Inferior parietal cortex (tissue), 1 donor: ENCODE data around the gene SLC35F4.
A peak's percentile ranks its signal among the peaks of the same experiment; 100 is the strongest.
"Not testable (repeated sequence)": the region's sequence is repeated elsewhere in the genome, so short reads cannot be mapped to it uniquely, and the experiment has no call there.

Source experiments
- DNase-seq: peaks from one replicate; pipeline ENCODE4 v3.0.0-alpha.2; 2016; ENCODE audit errors: extremely low spot score

SLC35F4 gene

DNA sequence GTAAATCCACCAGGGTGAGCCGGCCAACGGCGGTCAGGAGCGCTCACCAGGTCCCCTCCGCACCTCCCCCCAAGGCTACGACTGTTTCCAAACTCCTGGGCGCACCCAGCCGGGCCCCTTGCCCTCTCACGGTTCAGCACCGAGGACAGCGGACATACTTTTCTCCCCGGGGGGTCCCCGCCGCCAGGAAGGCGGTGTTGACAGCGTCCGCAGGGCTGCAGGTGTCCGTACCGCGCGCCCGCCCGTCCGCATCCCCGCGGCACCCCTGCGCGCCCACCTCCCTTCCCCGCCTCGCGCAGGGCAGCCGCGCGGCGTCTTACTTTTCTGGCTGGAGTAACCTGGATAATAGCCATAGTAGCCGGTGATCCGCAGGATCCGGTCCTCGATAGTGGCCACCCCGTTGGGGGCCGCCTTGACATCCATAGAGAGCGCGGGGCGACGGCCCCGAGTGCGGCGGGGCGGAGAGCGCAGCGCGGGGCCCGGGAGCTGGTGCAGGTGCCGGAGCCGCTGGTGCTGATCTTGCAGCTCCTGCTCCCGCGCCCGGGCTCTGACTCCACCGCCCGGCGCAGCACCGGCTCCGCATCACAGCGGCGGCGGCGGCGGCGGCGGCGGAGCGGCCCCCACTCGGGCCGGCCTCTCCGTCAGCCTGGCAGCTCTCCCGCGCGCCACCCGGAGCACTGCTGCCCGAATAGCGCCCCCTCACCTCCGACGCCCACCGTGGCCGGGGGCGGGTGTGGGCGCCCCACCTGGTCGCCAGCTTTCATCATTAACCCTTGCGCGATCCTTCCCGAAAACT, at the start of gene SLC35F4:
TSS of gene SLC35F4 (minus strand) at position 690 of the 796 bp plus-strand sequence.
- no peak for DNase-seq

DNA sequence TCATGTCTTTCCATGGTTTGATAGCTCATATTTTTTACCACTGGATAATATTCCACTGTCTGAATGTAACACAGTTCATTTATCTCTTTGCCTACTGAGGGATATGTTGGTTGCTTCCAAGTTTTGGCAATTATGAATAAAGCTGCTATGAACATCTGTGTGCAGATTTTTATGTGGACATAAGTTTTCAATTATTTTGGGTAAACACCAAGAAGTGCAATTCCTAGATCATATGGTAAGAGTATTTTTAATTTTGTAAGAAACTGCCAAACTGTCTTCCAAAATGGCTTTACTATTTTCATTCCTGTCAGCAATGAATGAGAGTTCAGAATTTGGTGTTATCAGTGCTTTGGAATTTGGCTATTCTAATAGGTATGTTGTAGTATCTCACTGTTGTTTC, 43.7 kb upstream of the SLC35F4 start:
- DNase-seq, result no peak

DNA sequence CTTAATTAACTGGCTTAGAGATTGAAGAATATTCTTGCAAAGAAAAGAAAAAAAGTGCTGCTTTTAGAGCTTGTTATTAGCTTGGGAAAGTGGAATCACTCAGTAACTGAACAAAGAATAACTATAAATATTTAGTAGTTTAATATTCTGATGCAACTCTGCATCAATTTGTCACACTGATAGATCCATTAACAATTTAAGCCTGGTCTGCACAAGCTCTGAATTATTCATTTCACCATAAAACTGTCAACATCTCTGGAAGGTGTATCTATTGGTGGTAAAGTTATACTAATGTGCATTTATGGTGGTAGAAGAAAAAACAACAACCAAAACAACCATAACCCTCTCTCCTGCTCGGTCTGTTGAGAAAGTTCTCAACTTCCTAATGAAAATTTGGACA, 38.1 kb upstream of the SLC35F4 start:
- no peak for DNase-seq

DNA sequence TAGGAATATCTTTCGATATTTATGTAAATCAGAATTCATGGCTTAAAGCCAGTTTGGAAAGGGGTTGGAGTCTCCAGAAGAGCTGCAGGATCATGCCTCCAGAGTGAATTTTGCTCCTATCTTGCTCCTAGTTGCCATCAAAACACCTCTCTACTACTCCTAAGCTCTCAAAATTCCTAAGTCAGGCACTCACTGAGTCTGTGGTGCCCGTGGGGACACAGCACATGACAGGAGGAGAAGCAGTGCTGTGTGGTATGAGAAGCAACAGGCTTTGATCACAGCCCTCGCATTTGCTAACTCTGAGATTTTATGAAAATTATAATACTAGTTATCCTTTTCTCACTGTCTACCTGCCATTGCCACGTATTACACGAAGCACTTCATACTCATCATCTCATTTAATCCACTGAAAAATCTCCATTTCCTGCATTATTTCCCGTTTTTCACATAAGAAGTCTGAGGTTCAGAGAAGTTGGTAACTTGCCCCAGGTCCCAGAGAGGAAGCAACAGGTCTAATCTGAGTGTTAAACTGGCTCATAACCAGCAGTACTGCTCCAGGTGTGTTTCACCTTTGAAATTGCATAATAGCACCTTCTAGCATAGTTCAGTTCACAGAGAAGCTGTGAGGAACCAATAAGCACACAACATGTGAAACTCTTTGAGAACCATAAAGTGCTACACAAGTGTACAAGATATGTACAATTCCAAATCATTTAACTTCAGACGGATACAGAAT, 33.1 kb upstream of the SLC35F4 start:
- no peak for DNase-seq

DNA sequence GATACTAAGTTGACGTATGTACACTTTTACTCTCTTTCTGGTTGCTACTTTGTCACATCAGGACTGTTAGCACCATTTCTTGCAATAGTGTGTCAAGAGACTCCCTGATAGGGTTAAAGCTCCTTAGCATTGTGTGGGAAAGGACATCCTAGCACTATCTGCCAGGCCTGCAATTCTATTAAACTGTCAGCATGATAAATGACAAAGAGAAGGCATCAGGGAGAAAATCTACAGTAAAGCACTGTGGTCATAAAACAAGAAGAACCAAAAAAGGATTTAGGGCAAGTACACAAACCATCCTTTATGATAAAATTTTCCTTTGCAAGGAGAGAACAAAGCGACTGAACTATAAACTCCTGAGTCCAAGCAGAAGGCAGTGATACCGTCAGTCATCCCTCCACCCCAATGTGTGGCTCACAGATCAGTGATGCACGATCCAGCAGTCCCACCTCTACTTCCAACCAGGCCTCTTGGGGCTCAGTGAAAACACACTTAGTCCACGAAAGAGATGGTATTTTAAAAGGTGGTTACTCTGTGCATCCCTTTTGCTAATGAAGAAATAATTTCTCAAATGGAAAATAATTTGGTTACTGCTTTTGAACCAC, 31.4 kb upstream of the SLC35F4 start:
- no peak for DNase-seq

DNA sequence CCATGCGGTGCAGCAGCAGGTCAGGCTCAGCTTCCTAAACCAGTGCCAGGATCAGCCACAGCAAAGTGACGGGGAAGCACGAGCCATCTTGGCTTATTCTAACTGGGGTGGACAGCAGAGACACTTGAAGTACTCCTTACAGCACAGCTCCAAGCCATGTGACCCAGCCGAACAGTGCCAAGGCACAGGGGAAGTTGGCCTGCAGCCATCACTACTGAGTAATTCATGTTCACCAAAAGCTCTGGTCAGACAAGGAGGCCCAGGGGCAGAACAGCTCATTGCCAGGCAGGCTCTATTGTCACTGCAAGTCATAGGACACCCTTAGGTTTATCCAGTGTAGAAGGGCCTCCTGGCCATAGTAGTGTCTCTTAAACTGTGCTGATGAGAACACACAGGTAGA, 23.4 kb upstream of the SLC35F4 start:
- DNase-seq, result no peak

DNA sequence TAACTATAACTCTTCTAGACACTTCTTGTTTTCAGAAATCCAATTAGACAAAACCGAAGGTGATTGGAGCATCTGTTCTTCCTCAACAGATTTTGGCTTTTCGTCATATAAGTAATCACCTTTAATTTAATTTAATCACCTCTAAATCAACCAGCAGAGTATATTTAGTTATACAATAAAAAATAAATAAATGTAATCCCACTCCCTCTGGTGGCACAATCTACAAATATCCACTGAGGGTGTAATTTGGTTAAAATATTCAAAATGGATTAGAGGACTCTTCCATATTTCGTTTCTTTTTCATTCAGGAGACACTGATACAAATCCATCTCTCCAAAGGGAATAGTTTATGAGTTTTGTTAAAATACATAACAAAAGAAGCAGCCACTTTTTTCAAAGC, 18.3 kb upstream of the SLC35F4 start:
- DNase-seq, result no peak

DNA sequence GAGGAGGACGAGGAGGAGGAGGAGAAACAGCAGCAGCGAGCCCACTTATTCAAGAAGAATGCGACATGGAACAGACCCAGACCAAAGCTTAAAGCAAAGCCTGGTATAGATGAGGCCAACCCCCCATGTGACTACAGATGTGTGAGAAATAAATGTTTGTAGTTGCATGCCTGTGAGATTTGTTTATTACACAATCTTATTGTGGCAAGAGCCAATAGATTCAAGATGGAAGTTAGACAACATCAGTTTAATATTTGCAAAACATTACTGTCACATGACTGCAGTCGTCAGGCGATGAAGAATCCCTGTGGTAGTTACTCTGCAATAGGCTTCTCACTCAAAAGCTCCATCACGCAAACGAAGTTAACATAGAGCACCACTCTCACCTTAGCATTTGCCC, 17.2 kb upstream of the SLC35F4 start:
- no peak for DNase-seq

DNA sequence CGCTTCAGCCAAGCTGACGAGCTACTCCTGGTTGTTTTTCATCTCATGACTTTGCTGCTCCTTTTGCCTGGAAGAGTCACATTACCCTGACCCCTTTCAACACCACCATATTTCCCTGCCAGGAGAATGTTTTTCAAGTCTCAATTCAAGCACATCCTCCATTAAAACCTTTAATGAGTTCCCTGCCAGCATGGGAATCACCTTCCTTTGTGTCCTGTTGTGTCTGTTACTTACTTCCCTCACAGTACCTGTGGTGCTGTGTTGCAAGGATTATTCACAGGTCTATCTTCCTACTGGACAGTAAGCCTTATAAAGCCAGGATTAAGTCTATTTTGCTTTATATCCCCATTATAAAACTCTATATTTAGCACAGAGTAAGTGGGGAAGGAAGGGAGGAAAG, 13.6 kb upstream of the SLC35F4 start:
- DNase-seq, result no peak

DNA sequence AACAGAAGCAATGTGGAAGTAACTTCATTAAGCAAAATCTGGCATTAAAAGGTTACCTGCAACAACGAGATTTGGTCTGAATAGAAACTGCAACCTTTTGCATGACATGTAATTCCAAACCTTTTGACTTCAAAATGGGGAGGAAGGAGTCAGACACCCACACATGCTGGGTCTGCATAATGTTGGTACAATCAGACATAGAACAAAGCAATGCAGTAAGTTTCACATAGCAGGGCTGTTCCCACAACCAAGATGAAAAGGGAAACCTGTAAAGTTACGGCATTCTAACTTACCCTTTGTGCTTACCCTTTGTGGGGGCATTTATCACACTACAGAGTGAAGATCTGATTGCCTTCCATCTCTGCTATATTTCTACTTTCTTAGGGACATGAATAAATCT, 10.1 kb upstream of the SLC35F4 start:
- DNase-seq, result no peak

DNA sequence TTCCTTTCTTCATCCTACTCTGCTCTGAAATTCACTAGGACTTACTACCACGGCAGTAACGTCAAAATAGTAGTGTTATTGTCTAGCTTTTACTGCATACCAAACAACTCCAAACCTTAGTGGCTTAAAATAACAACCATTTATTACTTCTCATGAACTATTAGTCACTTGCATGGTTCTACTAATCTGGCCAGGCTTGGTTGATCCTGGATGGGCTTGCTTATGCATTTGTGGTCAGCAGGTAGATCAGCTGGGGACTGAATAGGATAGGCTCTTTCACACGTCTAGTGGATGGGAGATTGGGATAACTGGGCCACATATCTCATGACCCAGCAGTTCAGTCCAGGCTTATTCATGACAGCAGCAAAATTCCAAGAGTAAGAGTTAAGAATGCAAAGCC, 9.4 kb upstream of the SLC35F4 start:
- no peak for DNase-seq

DNA sequence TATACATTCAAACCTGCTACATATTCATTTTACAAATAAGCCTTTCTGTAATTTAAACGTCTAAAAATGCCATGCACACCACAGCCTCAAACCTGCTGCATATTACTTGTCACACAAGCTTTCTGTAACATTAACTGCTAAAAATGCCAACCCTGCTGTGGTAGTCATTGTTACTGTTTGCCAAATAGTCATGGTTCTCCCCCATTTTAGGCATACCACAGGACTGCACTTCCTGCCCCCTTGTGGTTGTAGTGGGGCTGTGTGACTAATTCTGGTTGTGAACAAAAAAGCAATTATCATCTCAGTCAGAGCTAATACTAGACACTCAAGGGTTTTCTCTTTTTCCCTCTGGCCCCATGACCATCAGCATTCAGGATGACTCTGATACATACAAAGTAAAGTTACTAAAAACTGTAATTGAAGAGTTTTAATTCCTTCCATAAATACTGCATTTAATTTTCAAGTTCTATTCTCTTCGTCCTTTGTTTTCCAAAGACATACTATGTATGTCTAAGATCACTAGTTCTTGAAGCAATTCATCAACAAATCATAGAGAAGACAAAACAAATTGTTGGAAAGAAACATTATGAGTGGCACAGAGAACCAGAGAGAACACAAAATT, 5.7 kb upstream of the SLC35F4 start:
- DNase-seq, result peak; percentile 52

DNA sequence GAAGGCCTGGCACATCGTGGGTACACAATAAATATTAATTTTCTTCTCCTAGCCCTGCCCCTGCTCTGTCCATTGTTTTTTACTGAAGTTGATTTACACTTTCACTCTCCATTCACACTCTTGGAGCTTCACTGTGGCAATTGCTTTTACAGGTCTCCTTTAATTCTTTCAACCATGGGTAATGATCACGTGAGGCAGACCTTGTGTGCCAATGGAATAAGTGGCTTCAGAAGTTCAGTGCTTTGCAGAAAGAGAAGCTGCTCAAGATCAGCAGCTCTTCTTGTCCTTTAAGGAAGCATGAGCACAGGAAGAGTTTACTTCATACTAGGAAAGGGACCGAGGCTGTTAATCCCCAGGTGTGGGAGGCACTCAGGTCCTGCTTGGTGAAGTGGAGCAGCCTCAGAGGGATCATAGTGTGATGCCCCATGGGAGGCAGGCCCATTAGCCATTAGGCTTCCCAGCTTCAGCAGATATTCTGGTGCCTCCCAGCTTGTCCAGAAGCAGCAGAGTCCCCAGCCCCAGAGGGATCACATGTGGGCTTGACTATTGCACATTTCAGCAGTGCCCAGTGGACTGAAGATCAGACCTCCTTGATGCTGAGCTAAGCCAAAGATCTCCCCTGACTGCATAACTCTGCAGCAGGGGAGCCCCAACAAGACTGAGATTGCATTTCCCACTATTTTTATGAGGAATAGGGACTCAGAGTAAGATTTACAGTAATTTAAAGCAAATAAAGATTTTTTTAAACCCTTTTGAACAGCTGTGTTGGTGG, 5.0 kb upstream of the SLC35F4 start:
- DNase-seq, result no peak

DNA sequence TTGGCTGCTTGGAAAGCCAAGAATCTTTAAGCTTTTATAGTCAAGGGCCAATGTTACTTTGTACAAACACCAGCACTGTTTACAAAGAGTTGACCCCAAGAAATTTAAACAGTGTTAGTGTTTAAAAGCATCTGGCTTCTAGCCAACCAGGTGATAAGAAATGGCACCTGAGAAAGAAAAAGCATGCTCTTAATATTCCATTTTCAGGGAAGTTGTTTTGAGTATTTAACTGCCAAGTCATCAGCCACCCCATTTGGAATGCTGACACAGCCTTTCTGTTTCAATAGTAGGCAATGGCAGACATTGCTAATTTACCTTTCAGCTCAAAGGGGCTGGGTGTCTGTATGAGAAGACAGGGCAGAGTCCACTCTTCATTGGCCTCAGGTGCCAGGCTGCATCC, 3.7 kb upstream of the SLC35F4 start:
- no peak for DNase-seq

DNA sequence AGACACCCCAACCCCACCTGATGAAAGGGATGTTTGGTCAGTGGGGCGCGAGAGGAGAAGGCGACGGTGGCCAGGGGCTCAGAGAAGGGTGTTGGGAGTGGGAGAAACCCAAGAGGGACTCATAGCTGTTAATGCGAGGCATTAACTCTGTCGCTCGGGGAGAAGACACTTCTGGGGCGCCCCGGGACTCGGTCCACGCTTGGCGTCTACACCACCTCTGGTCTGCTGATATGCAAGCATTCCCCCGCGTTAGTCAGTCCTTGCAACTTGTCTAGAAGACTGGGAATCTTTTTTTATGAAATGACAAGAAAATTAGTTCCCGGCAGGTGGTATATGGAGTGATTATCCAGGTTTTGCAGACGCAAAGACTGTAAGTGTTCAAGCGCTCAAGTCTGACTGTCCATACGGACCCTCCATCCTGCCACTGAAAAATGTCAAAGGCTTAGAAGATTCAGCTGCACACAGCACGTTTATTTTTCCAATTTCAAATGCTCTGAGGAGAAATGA, 360 bp upstream of the SLC35F4 start:
- DNase-seq, result no peak

DNA sequence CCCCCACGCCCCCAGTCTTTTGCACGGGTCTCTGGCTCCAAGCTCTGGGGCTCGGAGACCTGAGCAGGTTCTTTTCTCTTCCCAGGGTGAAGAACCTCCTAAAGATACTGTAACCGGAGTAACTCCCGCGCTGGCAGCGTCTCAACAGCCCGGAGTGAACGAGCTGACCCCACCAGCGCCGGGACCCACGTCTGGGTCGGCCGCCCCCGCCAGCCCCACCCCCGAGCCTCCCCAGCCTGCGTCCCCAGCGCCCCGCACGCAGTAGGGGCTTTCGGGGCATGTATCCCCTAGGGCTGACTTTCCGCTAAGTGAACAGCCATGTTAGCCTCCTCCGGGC, 858 bp downstream of the SLC35F4 start:
- DNase-seq, result no peak

DNA sequence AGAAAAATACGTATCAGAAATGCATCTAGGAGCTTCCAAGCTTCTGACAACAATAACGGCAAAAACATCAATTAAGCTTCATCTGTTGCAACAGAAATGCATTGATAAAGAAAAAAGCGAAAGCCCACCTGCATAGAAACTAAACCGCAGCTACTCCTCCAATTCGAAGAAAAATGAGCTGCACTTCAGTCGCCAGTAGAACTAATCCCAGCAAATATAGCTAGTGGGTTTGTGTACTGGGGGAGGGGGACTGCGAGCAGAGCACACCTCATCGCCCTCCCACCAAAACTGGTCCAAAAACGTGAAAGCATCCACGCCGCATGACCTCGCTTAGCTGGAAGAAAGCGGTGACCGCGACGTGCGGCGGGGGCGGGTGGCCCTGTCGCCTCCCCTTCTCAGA, 1.2 kb downstream of the SLC35F4 start:
- no peak for DNase-seq

DNA sequence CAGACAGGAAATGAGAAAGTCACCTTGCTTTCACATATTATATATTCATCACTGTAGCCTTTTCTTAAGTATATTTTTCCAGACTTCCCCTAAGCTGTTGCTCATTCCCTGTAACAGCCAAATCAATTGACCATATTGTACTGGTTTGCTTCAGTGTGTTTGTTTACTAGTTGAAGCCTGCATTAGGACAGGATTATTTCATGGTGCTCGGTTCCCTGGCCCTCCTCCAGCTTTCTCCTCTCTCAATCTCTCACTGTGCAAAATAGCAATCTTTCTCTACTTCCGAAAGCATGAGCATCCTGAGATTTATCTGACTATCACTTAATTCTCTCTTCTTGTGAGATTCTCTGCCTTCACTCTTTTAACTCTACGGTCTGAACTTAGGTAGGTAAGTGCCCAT, 2.4 kb downstream of the SLC35F4 start:
- no peak for DNase-seq

DNA sequence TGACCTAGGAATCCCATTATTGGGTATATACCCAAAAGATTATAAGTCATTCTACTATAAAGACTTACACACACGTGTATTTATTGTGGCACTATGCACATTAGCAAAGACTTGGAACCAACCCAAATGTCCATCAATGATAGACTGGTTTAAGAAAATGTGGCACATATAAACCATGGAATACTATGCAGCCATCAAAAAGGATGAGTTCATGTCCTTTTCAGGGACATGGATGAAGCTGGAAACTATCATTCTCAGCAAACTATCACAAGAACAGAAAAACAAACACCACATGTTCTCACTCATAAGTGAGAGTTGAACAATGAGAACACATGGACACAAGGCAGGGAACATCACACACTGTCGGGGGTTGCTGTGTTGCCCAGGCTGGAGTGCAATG, 10.2 kb downstream of the SLC35F4 start:
- DNase-seq, result not testable (repeated sequence)

DNA sequence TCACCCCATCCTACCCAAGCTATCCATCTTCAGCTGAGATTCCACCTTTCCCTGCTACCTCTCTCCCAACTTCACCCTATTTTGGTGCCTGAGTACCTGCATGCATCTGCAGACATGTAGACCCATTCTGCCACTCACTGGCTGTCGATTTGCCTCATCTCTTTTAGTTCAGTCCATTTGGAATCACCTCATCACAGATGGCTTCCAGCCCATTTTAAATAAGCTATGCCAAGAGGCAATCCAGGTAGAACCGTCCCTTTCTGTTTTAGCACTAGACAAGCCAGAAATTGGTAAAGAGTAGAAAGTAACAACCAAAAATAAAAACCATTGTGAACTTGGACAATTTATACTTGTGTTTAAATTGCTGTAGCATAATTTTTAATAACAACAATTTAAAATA, 11.3 kb downstream of the SLC35F4 start:
- no peak for DNase-seq

DNA sequence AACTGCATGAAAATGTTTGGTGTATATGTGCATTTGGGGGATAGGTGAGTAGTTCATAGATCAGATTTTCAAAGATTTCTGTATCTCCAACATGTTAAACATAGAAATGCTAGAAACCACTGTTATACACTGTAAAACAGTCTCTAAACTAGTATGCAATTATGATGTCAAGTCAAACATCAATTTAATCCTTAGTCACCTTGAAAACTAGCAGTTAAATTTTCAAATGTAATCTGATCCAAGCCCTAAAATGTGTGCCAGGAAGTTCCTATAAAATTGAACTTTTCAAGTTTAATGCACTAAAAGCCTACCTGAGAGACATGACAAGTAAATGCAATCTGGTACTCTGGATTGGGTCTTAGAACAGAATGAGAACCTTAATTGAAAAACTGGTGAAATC, 14.5 kb downstream of the SLC35F4 start:
- DNase-seq, result no peak

DNA sequence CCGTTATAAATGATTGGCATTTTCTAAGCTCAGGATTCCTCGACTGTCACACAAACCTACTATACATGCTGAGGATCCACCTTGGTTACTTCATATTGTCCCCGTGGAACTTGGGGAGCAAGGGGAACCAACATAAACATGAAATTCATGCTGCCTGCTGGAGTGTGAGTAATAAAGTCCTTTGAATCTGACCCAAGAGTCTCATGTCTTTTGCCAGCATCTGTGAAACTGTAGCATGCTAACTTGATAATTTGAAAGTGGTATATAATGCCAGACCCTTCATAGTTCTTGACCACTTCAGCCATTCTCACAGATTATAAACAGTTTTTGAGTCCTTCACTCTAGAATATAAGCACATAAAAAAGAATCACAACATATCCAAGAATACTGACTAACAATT, 17.1 kb downstream of the SLC35F4 start:
- DNase-seq, result no peak
